ENCODE data around the gene RPEL1.

RPEL1 gene

DNA sequence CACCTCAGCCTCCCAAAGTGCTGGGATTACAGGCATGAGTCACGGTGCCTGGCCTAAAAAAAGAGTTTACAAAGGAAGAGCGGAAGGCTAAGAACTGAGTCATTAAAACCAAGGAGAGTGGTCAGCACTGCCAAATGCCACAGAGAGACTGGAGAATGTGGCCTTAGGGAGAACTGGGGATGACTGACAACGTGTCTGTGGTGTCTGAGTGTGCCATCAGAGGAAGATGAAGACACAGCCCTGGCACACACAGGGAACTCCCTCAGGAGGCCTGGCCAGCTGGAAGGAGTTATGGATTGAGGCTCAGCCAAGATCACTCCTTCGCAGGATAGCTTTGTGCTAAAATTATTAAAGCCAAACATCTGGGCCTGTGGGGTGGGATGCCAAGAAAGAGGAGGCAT lies 27.4 kb downstream of the RPEL1 start:
- Histone ChIP-seq H3K27me3 (ENCODE audit: low read length) (no peaks in the 10 kb centered on the region), H3K79me2 (ENCODE audit: insufficient read depth, low read length) (no peaks in the 10 kb centered on the region), H3K4me2 (ENCODE audit: low read depth, low read length, poor library complexity, severe bottlenecking) (no peak overlapping the region), H3K9ac (ENCODE audit: low read length) (no peak overlapping the region), H2AFZ (ENCODE audit: low read depth, low read length, severe bottlenecking) (no peak overlapping the region), H3K9me2 (replicated peaks; ENCODE audit: insufficient read depth, low read length) (no peaks in the 10 kb centered on the region), H3K4me3 (ENCODE audit: insufficient read depth, low read length, poor library complexity, severe bottlenecking) (no peak overlapping the region), H4K20me1 (ENCODE audit: low read depth, low read length) (no peaks in the 10 kb centered on the region), H3K27ac (ENCODE audit: low read depth, low read length) (no peak overlapping the region), H3F3A (ENCODE audit: insufficient read depth) (no peaks in the 10 kb centered on the region), H3K36me3 (ENCODE audit: low read length) (no peaks in the 10 kb centered on the region), H3K9me3 (ENCODE audit: insufficient read depth, low read length) (no peaks in the 10 kb centered on the region)
- TF ChIP-seq EZH2phosphoT487 (conservative IDR thresholded peaks at IDR 0.05; ENCODE audit: low read length) (no peak), CTCF (IDR thresholded peaks at IDR 0.05; ENCODE audit: insufficient read depth, low read length, poor library complexity, severe bottlenecking) (no peak)

DNA sequence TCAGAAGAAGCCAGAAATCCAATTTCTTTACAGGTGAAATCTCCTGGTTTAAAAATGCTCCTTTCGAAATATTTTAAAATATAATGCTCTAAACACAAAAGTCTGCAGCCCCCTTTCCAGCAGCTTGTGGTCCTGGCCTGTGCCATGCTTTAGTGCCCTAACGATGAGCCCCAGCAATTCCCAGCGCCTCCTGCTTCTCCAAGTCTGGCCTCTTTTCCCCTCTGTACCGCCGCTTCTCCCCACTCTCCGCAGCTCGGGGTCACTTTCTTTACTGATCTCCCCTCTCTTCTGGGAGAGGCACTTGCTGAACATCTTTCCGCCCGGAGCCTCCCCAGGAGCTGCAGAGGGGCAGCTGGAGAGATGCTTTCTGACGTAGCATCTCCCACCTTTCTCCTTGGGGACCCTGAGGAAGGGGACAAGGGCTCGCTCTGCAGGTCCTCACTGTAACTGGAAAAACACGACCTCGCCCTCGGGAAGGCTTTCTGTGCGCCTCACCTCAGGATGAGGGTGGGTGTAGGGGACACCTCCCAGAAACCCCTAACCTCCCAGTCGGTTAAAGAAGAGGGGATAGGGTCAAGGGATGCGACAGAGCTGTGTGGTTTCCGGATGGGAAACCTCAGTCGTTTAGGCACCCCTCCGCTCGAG lies 30.7 kb downstream of the RPEL1 start:
- no peak overlapping the region for H3K9ac ChIP-seq (ENCODE audit: low read length)
- H3K9me3 ChIP-seq (ENCODE audit: insufficient read depth, low read length), result no peaks in the 10 kb centered on the region
- H3F3A ChIP-seq (ENCODE audit: insufficient read depth), result no peaks in the 10 kb centered on the region
- no peak overlapping the region for H3K27ac ChIP-seq (ENCODE audit: low read depth, low read length)
- H3K4me3 ChIP-seq (ENCODE audit: insufficient read depth, low read length, poor library complexity, severe bottlenecking), result no peak overlapping the region
- no peaks in the 10 kb centered on the region for H3K9me2 ChIP-seq (replicated peaks; ENCODE audit: insufficient read depth, low read length)
- H3K79me2 ChIP-seq (ENCODE audit: insufficient read depth, low read length), result no peaks in the 10 kb centered on the region
- no peak overlapping the region for H2AFZ ChIP-seq (ENCODE audit: low read depth, low read length, severe bottlenecking)
- H3K27me3 ChIP-seq (ENCODE audit: low read length), result no peaks in the 10 kb centered on the region
- no peak for TF ChIP-seq EZH2phosphoT487 (conservative IDR thresholded peaks at IDR 0.05; ENCODE audit: low read length)
- TF ChIP-seq CTCF (IDR thresholded peaks at IDR 0.05; ENCODE audit: insufficient read depth, low read length, poor library complexity, severe bottlenecking), result no peak
- no peaks in the 10 kb centered on the region for H3K36me3 ChIP-seq (ENCODE audit: low read length)
- no peaks in the 10 kb centered on the region for H4K20me1 ChIP-seq (ENCODE audit: low read depth, low read length)
- H3K4me2 ChIP-seq (ENCODE audit: low read depth, low read length, poor library complexity, severe bottlenecking), result no peak overlapping the region

GRCh38 chr10:103276896-103277712 lies 31.4 kb downstream of the RPEL1 start, which contains the start of gene INA:
TSS of gene INA (plus strand) at chr10:103277138. CDS start at chr10:103277212, 74 bp downstream.
- Histone ChIP-seq H3K4me2 (ENCODE audit: low read depth, low read length, poor library complexity, severe bottlenecking) (no peak within 1 kb of the TSS), H4K20me1 (ENCODE audit: low read depth, low read length) (no peaks in the 10 kb centered on the region), H3K27me3 (ENCODE audit: low read length) (no peaks in the 10 kb centered on the region), H2AFZ (ENCODE audit: low read depth, low read length, severe bottlenecking) (no peak within 1 kb of the TSS), H3K9ac (ENCODE audit: low read length) (no peak within 1 kb of the TSS), H3K4me3 (ENCODE audit: insufficient read depth, low read length, poor library complexity, severe bottlenecking) (no peak within 1 kb of the TSS), H3K36me3 (ENCODE audit: low read length) (no peaks in the 10 kb centered on the region), H3K79me2 (ENCODE audit: insufficient read depth, low read length) (no peaks in the 10 kb centered on the region), H3F3A (ENCODE audit: insufficient read depth) (no peaks in the 10 kb centered on the region), H3K9me3 (ENCODE audit: insufficient read depth, low read length) (no peaks in the 10 kb centered on the region), H3K27ac (ENCODE audit: low read depth, low read length) (no peak within 1 kb of the TSS), H3K9me2 (replicated peaks; ENCODE audit: insufficient read depth, low read length) (no peaks in the 10 kb centered on the region)
- TF ChIP-seq EZH2phosphoT487 (conservative IDR thresholded peaks at IDR 0.05; ENCODE audit: low read length) (no peak), CTCF (IDR thresholded peaks at IDR 0.05; ENCODE audit: insufficient read depth, low read length, poor library complexity, severe bottlenecking) (no peak)
